Left colon (tissue), 2 donors: ENCODE measurements around the gene ANKH. TPM values are rescaled to one million over a fixed set of nuclear protein-coding genes. Genes with fewer than 3 reads are reported as not detected.

Experiments used
- ATAC-seq: fragments of 200-7000 bp; cut with Tn5 transposase; one replicate; pipeline ENCODE4 v1.9.1; 2020; ENCODE audit warnings: mild to moderate bottlenecking, moderate library complexity
- DNase-seq, 2 donors: peaks; one replicate each; pipeline ENCODE4 v3.0.0-alpha.2; 2020
- intact Hi-C, 2 donors: fragments of 100-400 bp; cut with DNase I in 1 of 2; cut with micrococcal nuclease in 1 of 2; formaldehyde crosslinking; loops; one replicate each; pipeline versions ENCODE4 v1.11.2 to v1.14.0; 2022; cut with DNase I, micrococcal nuclease
- microRNA-seq, 2 donors: library from miRNA; unstranded; fragments of <30 nt; microRNA quantifications; one replicate each; pipeline versions ENCODE4 v1.1.0 to v1.2.0, GENCODE V29; 2020
- total RNA-seq, 2 donors: library from RNA; stranded (reverse); fragmentation: NEBNext Ultra II Directional; extraction: Animal tissue kit (Norgen Biotek cat#: 25700); gene quantifications; one replicate each; pipeline ENCODE4 v1.2.1, GENCODE V29; 2021
- donor health status: DM: no; HTN: no; CAD: no.
- donor health status: DM: yes; HTN: yes; CAD: no.

Gene ANKH
- total RNA-seq, 2 donors from 2014 or later, result 98.4 to 156 TPM

DNA sequence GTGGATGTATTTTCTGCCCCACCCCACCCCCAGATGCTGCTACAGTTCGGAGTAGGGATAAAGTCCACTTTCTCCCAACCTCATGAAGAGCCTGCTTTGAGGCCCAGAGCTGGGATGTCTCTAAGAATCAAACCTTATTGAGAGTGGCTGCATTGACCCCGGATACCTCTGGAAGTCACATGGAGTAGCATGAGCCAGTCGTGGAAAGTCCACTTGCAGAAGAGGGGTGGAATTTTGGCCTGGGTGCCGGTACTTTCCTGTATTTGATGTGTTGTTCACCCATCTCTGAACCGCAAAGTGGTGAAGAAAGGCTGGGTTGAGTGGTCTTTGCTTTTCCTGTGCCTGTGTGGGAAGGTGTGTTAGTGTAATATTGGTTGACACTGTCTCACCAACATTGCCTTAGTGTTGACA, 203.4 kb downstream of the ANKH start:
- ATAC-seq (no peak), DNase-seq (no peak)
- intact Hi-C loops, result no loop called here

- no peak for ATAC-seq
These were observed 203.8 kb downstream of the ANKH start for GRCh38 chr5:14667770-14668169.

GRCh38 chr5:14667290-14667689, 204.3 kb downstream of the ANKH start:
- intact Hi-C loops, result no loop called here

More at GRCh38 chr5:14667770-14668169, 203.8 kb downstream of the ANKH start:
- no peak for DNase-seq
- intact Hi-C loops, result no loop called here

DNA sequence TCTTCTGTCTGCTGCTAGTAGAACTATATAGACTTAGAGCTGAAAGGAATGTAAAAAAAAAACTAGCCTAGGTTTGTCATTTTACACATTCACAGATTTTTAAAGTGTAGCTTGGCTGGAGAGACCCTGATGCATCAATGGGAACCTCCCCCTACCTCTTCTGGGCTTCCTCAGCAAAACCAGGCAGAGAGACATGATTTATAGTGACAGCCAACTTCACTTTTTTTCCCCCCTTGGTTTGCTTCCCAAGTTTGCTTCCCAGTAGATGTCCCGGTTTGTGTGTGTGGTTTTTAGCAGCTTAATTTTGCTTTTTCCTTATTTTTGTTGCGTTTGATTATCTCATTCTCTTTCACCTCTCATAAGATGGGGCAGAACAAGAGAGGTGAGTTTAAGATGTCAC, 205.2 kb downstream of the ANKH start:
- no peak for ATAC-seq
- DNase-seq, result no peak
- intact Hi-C loops, result no loop called here

More at GRCh38 chr5:14667290-14667689, 204.3 kb downstream of the ANKH start:
- ATAC-seq (no peak), DNase-seq (no peak)

- ATAC-seq (peak; percentile 21), DNase-seq (peak; percentile 39 to 40)
- intact Hi-C loops, result no loop called here
These were observed 205.6 kb downstream of the ANKH start for GRCh38 chr5:14665949-14666348.

DNA sequence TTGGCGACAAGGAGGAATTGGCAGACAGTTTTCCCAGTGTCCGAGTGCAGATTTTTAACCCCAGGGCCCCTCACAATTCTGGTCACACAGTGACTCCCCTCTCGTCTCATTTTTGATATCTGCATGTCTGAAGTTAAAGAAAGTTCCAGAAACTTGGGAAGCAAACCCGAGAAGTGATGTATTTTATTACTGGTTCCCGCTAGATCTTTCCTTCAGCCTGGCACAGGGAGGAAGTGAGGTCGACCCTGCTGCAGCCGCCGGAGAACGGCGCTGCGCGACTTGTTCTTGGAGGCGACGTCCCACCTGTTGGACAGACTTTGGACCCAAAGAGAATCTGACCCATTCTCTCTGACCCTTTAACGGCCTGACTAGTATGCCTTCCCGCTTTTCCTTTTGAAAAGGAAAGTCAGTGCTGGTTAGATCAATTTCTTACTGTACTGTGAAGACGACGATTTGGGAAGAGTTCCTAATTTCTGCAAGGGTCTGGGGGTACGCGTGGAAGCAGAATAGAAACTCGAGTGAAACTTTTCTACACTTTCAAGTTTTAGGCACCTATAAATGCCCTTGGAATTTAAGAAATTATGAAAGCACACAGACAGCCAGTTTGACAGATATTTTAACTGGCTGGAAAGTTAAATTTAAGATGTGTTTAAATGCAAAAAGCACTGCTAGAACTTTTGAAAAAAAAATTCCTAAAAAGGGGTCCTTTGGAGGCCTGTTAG, 206.3 kb downstream of the ANKH start:
- intact Hi-C loops, result no loop called here
- DNase-seq (peak; percentile 74 to 78), ATAC-seq (peak; percentile 55)

DNA sequence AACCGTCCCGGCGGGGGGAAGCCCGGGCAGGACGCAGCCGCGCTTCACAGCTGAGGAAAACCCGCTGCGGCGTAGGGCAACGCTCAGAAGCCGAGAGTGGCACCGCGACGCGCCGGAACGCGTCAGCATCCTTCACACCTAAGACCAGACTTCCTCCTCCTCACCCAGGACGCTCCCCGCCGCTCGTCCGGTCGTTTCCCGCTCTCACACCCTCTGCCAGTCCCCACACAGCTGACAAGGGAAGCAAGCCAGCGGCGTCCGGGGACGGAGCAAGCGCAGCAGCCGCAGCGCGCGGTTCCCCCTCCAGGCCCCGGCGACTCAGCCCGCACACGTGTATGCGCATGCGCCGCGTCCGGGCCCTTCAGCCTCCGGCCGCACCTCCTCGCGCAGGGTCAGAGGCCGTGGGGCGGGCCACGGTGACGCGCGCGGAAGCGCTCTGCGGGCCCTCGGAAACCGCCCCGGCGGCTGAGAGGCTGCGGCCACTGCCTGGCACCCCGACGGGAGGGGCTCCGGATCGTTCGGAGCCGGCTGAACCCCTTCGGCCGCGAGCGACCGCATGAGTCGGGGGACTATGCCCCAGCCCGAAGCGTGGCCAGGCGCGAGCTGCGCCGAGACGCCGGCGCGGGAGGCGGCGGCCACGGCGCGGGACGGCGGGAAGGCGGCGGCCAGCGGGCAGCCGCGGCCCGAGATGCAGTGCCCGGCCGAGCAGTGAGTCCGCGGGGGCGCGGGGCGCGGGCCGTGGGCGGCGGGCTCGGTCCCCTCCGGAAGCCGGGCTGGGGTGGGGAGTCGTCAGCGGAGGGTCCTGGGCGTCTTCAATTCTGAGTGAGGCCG, 207.1 kb downstream of the ANKH start, which contains the start of gene OTULIN:
Gene OTULIN, plus strand, starts transcription at position 449 of the 831 bp plus-strand sequence. Its CDS starts 108 bp downstream, at position 557.
- DNase-seq (peak; percentile 91 to 92), ATAC-seq (peak; percentile 90)
- intact Hi-C loops, result no loop called here

- DNase-seq (peak; percentile 43 to 51), ATAC-seq (peak; percentile 43)
- intact Hi-C loops, result no loop called here
These were observed 207.8 kb downstream of the ANKH start for GRCh38 chr5:14663734-14664269.

DNA sequence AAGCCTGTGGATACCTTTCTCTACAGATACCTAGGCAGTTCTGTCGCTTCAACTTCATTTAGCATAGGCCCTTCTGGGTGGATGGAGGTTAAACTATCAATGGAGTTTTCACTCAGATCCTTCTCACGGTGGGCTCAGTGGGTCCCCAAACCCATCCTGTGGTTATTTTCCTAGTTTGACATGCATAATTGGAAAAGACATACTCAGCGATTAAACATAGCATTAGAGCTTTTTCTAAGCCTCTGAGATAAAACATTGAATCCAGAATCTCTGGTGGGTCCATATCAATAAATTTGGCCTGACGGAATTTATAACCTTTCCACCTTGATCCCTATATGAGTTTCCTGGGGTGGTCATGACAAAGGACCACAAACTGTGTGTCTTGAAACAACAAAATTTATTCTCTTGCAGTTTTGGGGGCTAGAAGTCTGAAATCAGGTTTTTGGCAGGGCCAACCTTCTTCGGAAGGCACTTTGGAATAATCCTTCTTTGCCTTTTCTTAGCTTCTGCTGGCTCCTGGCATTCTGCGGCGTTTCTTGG, 208.8 kb downstream of the ANKH start:
- no peak for ATAC-seq
- intact Hi-C loops, result no loop called here
- no peak for DNase-seq

- DNase-seq, result no peak
- no peak for ATAC-seq
- intact Hi-C loops, result no loop called here
These were observed 210.7 kb downstream of the ANKH start for GRCh38 chr5:14660833-14661232.

DNA sequence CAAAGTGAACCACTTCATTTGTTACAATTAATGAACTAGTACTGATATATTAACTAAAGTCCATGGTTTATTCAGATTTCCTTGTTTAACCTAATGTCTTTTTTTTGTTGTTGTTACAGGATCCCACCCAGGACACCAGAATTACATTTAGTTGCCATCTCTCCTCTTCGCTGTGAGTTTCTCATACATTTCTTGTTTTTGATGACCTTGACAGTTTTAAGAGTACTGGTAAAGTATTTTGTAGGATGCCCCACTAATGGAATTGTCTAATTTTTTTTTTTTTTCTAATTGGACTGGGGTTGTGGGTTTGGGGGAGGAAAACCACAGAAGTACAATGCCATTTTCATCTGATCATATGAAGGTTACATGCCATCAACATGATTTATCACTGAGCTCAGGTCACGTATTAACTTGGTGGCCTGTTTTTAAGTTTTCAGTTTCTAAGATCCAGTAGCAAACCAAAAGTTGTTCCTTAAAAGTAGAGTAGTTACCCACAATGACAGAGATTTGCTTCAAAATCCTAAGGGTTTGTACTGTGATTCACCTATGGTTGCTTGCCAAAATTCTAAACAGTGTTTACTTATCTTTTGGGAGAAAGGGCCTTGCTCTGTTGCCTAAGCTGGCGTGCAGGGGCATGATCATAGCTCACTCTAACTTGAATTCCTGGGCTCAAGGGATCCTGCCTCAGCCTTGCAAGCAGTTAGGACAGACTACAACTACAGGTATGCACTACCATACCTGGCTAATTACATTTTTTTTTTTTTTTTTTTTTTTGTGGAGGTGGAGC, 211.6 kb downstream of the ANKH start:
- ATAC-seq (no peak), DNase-seq (no peak)
- intact Hi-C loops, result no loop called here

- intact Hi-C loops, result no loop called here
- ATAC-seq, result no peak
- DNase-seq, result no peak
These were observed 214.7 kb downstream of the ANKH start for GRCh38 chr5:14656898-14657297.

DNA sequence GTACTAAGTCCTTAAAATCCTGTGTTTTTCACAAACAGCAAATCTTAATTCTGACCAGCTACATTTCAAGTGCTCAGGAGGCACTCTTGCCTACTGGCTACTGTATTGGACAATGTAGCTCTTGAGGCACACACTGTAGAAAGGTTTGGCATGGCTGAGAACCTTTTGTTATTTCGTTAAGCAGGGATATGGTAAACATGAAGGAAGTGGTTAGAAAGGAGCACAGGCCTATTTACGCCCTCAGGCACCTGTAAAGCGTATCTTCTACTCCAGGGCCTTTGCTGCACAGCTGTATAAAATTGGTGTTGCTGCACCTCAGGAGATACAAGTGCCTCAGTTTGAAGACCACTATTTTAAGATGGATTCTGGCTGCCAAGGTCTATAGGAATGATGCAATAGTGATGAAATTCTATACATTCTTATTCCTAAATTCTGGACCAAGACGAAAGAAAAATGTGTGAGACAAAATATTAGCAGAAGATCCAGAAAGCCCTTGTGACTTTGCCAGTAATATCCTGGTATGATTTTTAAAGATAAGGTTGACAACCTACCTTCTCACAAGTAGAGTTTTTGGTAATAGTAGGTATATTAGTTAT, 216.3 kb downstream of the ANKH start:
- ATAC-seq (no peak), DNase-seq (no peak)
- intact Hi-C loops, result no loop called here

Small RNA genes lying within 50 kb of the gene (microRNA-seq; reads per million reads assigned to microRNA genes)
- 0 reads per million in 2 donors for gene MIR4637

Other genes starting within 250 kb of the ANKH start
- 10 to 100 TPM; 24.1 TPM for gene OTULIN, start 207.1 kb downstream of the ANKH start, total RNA-seq